OCI-LY3 (cell line): ENCODE measurements around the gene CYB561D1.

Experiments
- H2AFZ ChIP-seq: fragments of 200-600, 300-600 bp; shearing (Covaris generic); 2 replicates; pipeline ENCODE4 v1.6.0; 2014; ENCODE audit warnings: antibody characterized with exemption, low read depth, low read length
- H3K27ac ChIP-seq: fragments of 200-600, 300-600 bp; sonication (generic); 2 replicates; pipeline ENCODE4 v1.5.1; 2014; ENCODE audit warnings: mild to moderate bottlenecking, low read length, moderate library complexity, mixed read lengths
- H3K27me3 ChIP-seq: fragments of 200-600, 300-600 bp; sonication (generic); 2 replicates; pipeline ENCODE4 v1.6.1; 2014; ENCODE audit warnings: low read depth, low read length, mixed read lengths
- H3K36me3 ChIP-seq: fragments of 200-600, 300-600 bp; sonication (generic); replicated peaks from 2 replicates; pipeline ENCODE3; 2014; ENCODE audit warnings: low read depth, low read length, mixed read lengths
- H3K4me1 ChIP-seq: fragments of 300-600, 200-600 bp; sonication (generic); 2 replicates; pipeline ENCODE4 v1.6.1; 2014; ENCODE audit warnings: low read length, mixed read lengths
- H3K4me2 ChIP-seq: fragments of 200-600, 300-600 bp; sonication (generic); 2 replicates; pipeline ENCODE4 v1.6.1; 2014; ENCODE audit warnings: low read length, mixed read lengths
- H3K4me3 ChIP-seq: fragments of 300-600, 200-600 bp; sonication (generic); 2 replicates; pipeline ENCODE4 v1.5.1; 2014; ENCODE audit warnings: antibody characterized with exemption, mild to moderate bottlenecking, low read length, moderate library complexity
- H3K79me2 ChIP-seq: fragments of 300-600, 200-600 bp; shearing (Covaris generic); 2 replicates; pipeline ENCODE4 v1.6.1; 2014; ENCODE audit warnings: mild to moderate bottlenecking, low read length, mixed read lengths
- H3K9ac ChIP-seq: fragments of 300-600, 200-600 bp; shearing (Covaris generic); 2 replicates; pipeline ENCODE4 v1.6.0; 2014; ENCODE audit warnings: mild to moderate bottlenecking, low read length, moderate library complexity
- H3K9me3 ChIP-seq: fragments of 200-600, 300-600 bp; shearing (Covaris generic); 2 replicates; pipeline ENCODE4 v1.6.1; 2014; ENCODE audit warnings: low read length, mixed read lengths; ENCODE audit not compliant: insufficient read depth
- H4K20me1 ChIP-seq: fragments of 200-600, 300-600 bp; sonication (generic); 2 replicates; pipeline ENCODE4 v1.6.1; 2016; ENCODE audit warnings: low read length, mixed read lengths; ENCODE audit not compliant: insufficient read depth
- CTCF ChIP-seq: fragments of 200-600, 300-600 bp; sonication (generic); IDR thresholded peaks from 2 replicates; pipeline ENCODE4 v1.5.1; 2014; ENCODE audit warnings: antibody characterized with exemption, low read length, low read depth
- EZH2phosphoT487 ChIP-seq: fragments of 200-600 bp; shearing (Covaris generic); IDR thresholded peaks from 2 replicates; pipeline ENCODE4 v1.6.1; 2018; ENCODE audit warnings: antibody characterized with exemption, mixed run types, low read depth

CYB561D1 gene

GRCh38 chr1:109499661-109500536, 6.0 kb downstream of the CYB561D1 start:
- Histone ChIP-seq H4K20me1 (no peaks in the 10 kb centered on the region), H3K36me3 (peaks cover 8% of the 10 kb centered on the region), H3K4me1 (peaks cover 3% of the 10 kb centered on the region), H3K27ac (no peak overlapping the region), H3K4me3 (no peak overlapping the region), H3K27me3 (no peaks in the 10 kb centered on the region), H2AFZ (no peak overlapping the region), H3K79me2 (peaks cover 7% of the 10 kb centered on the region; the same call in 1 of the 2 replicates), H3K4me2 (no peak overlapping the region), H3K9me3 (no peaks in the 10 kb centered on the region), H3K9ac (no peak overlapping the region)
- TF ChIP-seq CTCF (peak; percentile 51), EZH2phosphoT487 (no peak)

GRCh38 chr1:109500941-109501381, 7.1 kb downstream of the CYB561D1 start:
- Histone ChIP-seq H3K36me3 (peaks cover 5% of the 10 kb centered on the region), H3K4me2 (no peak overlapping the region), H3K4me1 (no peaks in the 10 kb centered on the region), H2AFZ (no peak overlapping the region), H3K9me3 (no peaks in the 10 kb centered on the region), H3K79me2 (no peaks in the 10 kb centered on the region; the same call in 1 of the 2 replicates), H3K27me3 (no peaks in the 10 kb centered on the region), H4K20me1 (no peaks in the 10 kb centered on the region), H3K9ac (no peak overlapping the region), H3K4me3 (no peak overlapping the region), H3K27ac (no peak overlapping the region)
- TF ChIP-seq CTCF (no peak), EZH2phosphoT487 (no peak)

- no peak overlapping the region for H3K27ac ChIP-seq
- no peaks in the 10 kb centered on the region for H3K4me1 ChIP-seq
- TF ChIP-seq CTCF: no peak
- no peak for TF ChIP-seq EZH2phosphoT487
- no peaks in the 10 kb centered on the region for H4K20me1 ChIP-seq
- H3K9ac ChIP-seq: no peak overlapping the region
- H3K36me3 ChIP-seq: no peaks in the 10 kb centered on the region
- H3K27me3 ChIP-seq: no peaks in the 10 kb centered on the region
- H3K4me2 ChIP-seq: no peak overlapping the region
- H3K9me3 ChIP-seq: no peaks in the 10 kb centered on the region
- H2AFZ ChIP-seq: no peak overlapping the region
- no peaks in the 10 kb centered on the region for H3K79me2 ChIP-seq
- no peak overlapping the region for H3K4me3 ChIP-seq
Observed at GRCh38 chr1:109501644-109502363, 7.9 kb downstream of the CYB561D1 start.

- H3K4me3 ChIP-seq: no peak overlapping the region
- no peaks in the 10 kb centered on the region for H3K9me3 ChIP-seq
- H2AFZ ChIP-seq: no peak overlapping the region
- no peak overlapping the region for H3K27ac ChIP-seq
- no peaks in the 10 kb centered on the region for H4K20me1 ChIP-seq
- H3K4me1 ChIP-seq: no peaks in the 10 kb centered on the region
- H3K4me2 ChIP-seq: no peak overlapping the region
- H3K79me2 ChIP-seq: no peaks in the 10 kb centered on the region
- H3K9ac ChIP-seq: no peak overlapping the region
- no peaks in the 10 kb centered on the region for H3K36me3 ChIP-seq
- no peak for TF ChIP-seq EZH2phosphoT487
- TF ChIP-seq CTCF: no peak
- no peaks in the 10 kb centered on the region for H3K27me3 ChIP-seq
Observed at GRCh38 chr1:109502364-109502851, 8.5 kb downstream of the CYB561D1 start.
